T47D (cell line): ENCODE measurements around the gene KIF21A.

Experiments used
- DNase-seq, 2 experiments: peaks; one replicate each; pipeline versions ENCODE4 v3.0.0 to v3.0.0-alpha.2; 2011 to 2012; ENCODE audit warnings: low read depth in 1 of 2, low spot score in 1 of 2
- JUND ChIP-seq: IDR thresholded peaks from 2 replicates; pipeline ENCODE4 v1.6.1; 2012; ENCODE audit warnings: low read depth
- in situ Hi-C: cut with HindIII; loops from 2 replicates; pipeline ENCODE4 v1.10.0; 2016; ENCODE audit warnings: low sequenced_read_pairs, low pct_unique_long_range_greater_than_20kb

KIF21A gene

DNA sequence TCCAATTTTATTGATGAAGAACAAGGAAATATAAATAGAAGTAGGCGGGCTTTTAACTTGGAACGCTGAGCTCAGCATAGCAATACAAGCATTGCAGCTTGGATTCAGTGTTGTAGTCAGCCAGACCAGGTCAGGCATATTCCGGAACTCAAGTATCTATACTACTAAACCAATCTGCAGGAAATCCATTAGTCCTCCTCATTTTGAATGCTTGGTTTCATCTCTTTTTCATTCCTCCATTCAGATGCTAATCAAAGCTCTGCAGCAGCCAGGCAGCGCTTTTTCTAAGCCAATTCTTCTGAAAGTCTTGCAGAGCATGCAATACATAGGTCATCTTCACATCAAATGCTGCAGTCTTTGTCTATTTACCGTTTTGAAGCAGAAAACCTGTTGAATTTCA lies 49.0 kb downstream of the KIF21A start:
- in situ Hi-C loops = no loop called here
- no peak for DNase-seq

DNA sequence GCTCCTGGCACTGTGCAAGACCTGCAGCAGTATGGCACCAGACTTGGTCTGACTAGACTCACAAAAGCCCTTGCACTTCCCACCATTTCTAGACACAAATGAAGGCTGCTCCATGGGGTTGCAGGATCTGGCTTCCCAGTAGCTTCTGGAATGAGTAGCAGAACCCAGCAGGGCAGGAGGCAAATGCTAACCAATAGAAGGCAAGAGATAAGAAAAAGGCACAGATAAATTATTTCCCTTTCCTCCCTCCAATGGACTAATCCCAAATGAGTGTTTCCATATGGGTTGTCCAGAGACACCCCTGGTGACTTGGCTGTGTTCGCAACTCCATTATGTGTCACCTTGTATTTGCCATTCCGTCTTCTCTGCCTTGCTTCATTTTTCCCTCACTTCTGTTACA lies 49.7 kb downstream of the KIF21A start:
- in situ Hi-C loops = no loop called here
- no peak for TF ChIP-seq JUND
- no peak for DNase-seq

More for the DNA sequence above, 49.0 kb downstream of the KIF21A start:
- TF ChIP-seq JUND = no peak

DNA sequence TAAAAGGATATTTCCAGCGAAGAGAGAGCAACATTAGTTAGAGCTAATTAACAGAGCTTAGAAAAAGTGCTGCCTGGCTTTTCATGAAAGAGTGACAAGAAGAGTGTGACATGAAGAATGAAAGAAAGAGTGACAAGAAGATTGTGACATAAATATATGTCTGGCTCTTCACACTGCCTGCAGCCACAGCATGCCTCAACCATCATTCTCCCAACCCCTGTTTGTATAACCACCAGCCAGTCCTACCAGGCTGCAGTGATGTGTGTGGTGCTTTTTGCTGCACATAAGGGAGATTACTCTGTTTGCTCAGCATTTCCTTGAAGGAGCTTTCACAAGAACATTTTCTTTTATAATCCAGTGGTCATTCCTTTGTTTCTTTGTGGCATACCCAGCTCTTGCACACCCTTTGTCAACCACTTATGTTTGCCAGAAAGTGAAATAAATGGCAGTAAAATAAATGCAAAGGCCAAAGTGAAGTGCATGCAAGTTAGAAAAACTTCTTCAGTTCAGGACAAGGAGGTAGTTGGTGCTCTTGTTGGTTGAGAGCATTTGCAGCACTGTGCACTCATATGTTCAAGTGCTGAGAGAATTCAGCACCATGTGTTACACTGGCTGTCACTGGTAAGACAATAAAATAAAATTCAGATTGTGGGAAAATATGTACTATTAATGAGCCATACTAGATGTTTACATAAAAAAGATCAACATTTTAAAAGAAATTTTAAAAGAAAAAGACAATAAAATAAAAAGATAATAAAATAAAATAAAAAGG lies 50.6 kb downstream of the KIF21A start:
- peak in 1 of 2 experiments; percentile 45 for DNase-seq
- in situ Hi-C loops = no loop called here
- TF ChIP-seq JUND = no peak

DNA sequence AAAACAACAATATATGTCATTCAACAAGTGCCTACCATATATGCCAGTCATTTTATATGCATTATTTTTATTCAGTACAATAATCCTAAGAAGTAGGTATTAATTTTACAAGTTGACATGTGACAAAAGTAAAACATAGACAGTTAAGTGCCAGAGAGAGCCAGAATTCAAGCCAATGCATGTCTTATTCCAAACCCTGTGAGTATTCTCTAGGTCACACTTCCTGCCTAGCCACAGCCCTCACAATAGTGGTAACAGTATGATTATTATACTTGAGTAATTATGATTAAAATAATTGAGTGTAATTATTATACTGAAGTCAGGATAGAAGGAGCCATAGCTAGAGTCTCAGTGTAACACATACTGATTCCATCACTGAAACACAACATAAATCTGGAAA lies 52.2 kb downstream of the KIF21A start:
- DNase-seq = no peak
- no peak for TF ChIP-seq JUND
- in situ Hi-C loops = no loop called here

DNA sequence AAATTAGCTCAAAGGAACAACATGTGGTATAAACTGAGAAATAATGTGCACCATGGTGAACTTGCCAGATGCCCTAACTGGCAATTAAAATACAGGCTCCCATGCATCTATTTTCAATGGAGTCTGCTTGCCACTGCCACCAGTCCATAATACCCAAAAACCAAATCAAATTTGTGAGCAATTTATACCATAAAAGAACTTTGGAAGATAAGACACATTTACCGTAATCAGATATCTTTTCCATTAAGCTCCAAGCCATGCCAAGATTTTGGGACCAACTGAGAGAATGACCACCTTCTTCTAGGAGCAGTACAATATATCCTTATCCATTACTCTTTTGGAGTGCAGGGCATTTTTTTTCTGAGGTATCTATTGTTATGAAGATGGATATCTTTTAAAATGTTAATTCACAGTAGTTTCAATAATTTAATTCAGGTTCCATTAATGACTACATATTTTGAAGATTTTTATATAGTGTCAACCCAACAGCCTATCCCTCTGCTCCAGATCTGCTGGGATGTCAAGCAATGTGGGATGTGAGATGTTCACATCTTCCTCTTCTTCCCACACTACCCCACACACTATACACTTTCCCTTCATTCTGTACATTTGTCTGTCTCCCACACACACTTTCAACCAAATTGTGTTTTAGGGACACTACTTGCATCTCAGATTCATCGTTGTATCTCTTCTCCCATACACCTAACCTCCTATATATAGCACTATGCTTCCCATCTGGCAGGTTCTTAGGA lies 53.3 kb downstream of the KIF21A start:
- DNase-seq = no peak
- no peak for TF ChIP-seq JUND
- in situ Hi-C loops = no loop called here

DNA sequence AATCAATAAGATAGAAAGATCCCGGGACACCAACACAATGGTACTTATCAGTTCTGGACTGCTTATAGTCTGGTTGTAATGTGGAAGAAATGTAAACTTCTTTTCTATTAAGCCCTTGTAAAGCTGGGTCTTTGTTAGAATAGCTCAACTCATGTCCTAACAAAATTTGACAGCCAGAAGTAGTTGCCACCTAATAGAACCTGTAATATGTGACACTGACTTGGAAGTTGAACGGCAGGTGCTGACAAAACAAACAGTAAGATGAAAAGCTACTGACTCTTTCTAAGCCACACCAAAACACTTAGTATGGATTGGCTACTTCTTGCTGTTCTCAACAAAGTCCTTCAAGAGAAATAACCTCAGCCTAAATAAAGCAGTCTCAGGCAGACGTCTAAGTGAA lies 56.6 kb downstream of the KIF21A start:
- DNase-seq = no peak
- in situ Hi-C loops = no loop called here
- TF ChIP-seq JUND = no peak

DNA sequence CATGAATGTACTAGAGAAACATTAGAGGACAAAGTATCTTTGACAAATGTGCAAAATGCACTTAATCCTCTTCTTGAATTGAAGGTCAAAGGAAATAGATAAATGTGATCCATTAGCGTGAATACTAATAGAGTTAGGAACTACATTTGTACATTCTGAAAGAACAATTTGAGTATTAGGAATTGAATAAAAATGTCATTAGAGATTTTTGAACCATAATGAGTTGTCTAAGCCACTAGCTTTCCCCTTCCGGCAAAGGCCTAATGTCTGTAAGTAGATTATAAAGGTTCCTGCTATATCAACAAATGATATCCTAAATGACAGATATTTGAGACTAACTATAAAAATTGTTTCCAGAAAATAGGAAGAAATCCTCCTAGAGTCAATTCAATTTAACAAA lies 59.8 kb downstream of the KIF21A start:
- in situ Hi-C loops = no loop called here
- no peak for DNase-seq
- TF ChIP-seq JUND = no peak

DNA sequence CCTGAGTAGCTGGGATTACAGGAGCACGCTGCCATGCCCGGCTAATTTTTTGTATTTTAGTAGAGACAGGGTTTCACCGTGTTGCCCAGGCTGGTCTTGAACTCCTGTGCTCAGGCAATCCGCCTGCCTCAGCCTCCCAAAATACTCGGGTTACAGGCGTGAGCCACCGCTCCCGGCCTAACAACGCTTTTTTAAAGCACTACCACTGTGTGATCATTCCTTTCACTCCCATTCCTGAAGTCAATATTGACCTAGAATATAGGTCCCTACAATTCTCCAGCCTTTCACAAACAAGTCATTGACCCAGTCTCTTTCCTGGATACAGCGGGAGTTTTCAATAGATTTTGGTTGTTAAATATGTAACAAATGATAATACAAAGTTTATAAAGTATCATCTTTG lies 62.8 kb downstream of the KIF21A start:
- in situ Hi-C loops = no loop called here
- no peak for TF ChIP-seq JUND
- no peak for DNase-seq

DNA sequence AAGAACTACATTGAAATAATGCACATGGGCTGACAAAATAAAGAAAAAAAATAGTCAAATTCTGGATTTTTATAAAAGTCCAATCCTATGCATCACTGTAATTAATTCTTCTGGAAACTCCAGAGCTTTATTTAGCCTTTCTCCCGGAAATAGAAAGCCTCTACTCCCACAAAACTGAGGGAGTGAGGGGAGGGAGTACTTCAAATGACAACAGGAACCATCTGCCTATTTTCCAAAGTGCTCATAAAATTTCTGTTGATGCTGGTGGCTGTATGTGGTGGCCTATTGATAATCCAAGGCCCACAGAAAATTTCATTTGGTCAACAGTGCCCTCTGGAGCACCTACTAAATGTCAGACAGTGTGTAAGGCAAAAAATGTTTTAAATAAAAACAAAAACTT lies 64.6 kb downstream of the KIF21A start:
- no peak for DNase-seq
- no peak for TF ChIP-seq JUND
- in situ Hi-C loops = no loop called here

DNA sequence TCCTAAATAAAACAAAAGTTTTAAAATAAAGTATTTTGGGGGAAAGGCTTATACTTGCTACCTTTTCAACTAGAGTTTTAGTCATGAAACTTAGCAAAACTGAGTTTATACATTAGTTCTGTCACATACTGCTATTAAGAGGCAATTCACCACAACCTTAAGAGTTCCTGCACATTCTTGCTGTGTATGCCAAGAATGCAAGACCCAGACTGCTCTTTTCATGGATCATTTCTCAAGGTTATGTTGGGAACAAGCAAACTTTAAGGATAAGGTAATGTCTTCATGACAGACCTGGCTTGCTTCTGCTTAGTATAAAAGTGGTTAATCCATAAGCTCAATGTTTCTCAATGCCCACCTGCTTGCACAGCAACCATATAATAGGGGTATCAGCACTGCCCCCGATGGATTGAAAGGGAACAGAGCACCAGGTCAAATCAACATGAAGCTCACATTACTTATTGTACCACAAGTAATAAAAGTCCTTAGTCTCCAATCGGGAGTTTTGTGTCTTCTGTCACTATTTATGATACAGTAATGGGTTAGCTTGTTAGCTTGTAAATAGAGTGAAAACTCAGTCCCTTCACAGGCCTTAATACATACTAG lies 67.6 kb downstream of the KIF21A start:
- no peak for TF ChIP-seq JUND
- no peak for DNase-seq
- in situ Hi-C loops = no loop called here

DNA sequence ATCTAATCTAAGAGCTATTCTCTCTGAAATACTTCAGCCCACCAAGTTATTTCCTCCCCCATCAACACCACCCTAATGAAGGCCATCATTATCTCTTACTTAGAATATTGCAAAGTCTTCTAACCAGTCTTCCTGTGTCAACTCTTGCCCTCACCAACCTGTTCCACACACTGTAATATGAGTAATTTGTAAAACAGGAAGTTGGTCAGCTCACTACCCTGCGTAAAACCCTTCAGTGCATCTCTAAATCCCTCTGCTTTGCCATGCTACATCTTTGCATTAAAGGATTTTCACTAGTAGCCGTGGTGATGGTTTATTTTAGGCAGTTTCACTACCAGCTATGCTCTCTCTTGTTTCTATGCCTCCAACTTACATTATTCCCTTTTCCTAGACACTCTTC lies 70.0 kb downstream of the KIF21A start:
- peak in 1 of 2 experiments; percentile 37 for DNase-seq
- in situ Hi-C loops = no loop called here

DNA sequence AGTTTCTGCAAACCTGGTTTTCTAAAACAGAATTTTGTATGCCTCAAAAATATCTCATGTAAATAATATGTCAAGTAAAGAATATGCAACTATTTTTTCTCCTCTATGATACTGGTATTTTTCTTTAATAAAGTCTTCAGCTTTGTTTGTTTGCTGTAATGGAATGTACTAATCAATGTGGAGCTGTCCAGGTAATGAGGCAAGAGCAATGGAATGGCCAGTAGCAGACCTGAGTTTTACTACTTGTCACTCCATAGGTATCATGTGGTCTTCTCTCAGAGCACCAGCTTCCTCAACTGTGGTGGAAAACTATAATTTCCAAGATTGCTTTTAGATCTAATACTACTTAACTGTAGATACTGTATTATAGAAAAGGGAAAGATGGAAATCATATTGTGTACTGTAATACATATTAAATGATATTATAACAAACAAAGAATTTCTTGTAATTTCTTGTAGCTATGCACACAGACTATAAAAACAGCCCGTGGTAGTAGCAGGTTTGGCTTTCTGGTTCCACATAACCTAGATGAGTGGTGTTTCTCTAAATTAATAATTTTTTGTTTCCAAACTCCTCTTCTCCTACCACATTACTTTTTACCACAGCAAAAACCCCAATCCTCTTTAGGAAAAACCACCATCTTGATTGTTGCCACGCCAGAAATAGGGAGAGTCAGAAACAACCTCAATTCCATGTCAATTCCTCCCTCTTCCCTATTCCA lies 70.6 kb downstream of the KIF21A start:
- in situ Hi-C loops = no loop called here
- peak in 1 of 2 experiments; percentile 33 for DNase-seq
- TF ChIP-seq JUND = no peak

More for the DNA sequence above, 70.0 kb downstream of the KIF21A start:
- no peak for TF ChIP-seq JUND
